Chondrocyte (in vitro differentiated cells): ENCODE data around the gene PARD3B. TPM values are rescaled to one million over a fixed set of nuclear protein-coding genes. Genes with fewer than 3 reads are reported as not detected.

ENCODE experiments used
- DNase-seq: peaks from one replicate; pipeline ENCODE4 v3.0.0; 2021; ENCODE audit warnings: mixed read lengths, low spot score
- H3K27ac Mint-ChIP-seq: one replicate; pipeline ENCODE4 v1.8.0; 2021; ENCODE audit warnings: mild to moderate bottlenecking, moderate library complexity, mixed read lengths; ENCODE audit not compliant: unreplicated experiment
- H3K27me3 Mint-ChIP-seq: 2 replicates; pipeline ENCODE4 v1.8.0; 2021; ENCODE audit warnings: low read depth, mixed read lengths
- H3K36me3 Mint-ChIP-seq: 2 replicates; pipeline ENCODE4 v1.8.0; 2021; ENCODE audit warnings: low read depth, mixed read lengths
- H3K4me1 Mint-ChIP-seq: 2 replicates; pipeline ENCODE4 v1.8.0; 2021; ENCODE audit warnings: low read depth, mild to moderate bottlenecking, mixed read lengths
- H3K4me3 Mint-ChIP-seq: one replicate; pipeline ENCODE4 v1.8.0; 2021; ENCODE audit warnings: mild to moderate bottlenecking, moderate library complexity, mixed read lengths; ENCODE audit not compliant: unreplicated experiment
- H3K9me3 Mint-ChIP-seq: 2 replicates; pipeline ENCODE4 v1.8.0; 2021; ENCODE audit warnings: low read depth, mixed read lengths
- total RNA-seq: library from RNA; stranded (reverse); gene quantifications from 3 replicates; pipeline ENCODE4 v1.2.1, GENCODE V29; 2021
- TF ChIP-seq, protein P1 (sequence below): fragments of 200-600 bp; sonication (generic); IDR thresholded peaks from 2 replicates; pipeline ENCODE4 v1.5.0; 2021; ENCODE audit warnings: antibody characterized with exemption, mild to moderate bottlenecking, moderate library complexity

The PARD3B gene
- total RNA-seq, 1 donor from 2014 or later: 24.9 TPM

DNA sequence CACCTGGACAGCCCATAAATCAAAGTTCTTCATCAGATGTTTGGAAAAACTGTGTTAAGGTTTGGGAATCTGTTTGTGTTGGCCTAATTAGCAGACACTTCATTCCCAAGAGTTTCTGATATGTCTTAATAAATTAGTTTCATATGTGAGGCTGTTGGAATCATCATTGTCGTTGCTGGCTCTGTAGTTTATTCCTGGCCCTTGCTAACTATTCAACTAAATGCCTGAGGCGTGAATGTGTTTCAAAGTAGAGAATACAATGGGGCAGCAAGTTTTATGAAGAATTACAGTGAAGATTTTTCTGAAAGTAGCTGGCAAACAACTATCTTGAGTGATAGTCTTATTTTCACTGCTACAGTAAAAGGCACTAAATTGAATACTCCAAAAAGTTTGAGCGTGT is 141.1 kb downstream of the PARD3B start:
- Mint-ChIP-seq H3K4me1 (peaks cover 18% of the 10 kb centered on the region), H3K36me3 (peaks cover 6% of the 10 kb centered on the region), H3K9me3 (no peaks in the 10 kb centered on the region), H3K27me3 (no peaks in the 10 kb centered on the region), H3K4me3 (no peak overlapping the region), H3K27ac (no peak overlapping the region)
- TF ChIP-seq, protein P1, sequence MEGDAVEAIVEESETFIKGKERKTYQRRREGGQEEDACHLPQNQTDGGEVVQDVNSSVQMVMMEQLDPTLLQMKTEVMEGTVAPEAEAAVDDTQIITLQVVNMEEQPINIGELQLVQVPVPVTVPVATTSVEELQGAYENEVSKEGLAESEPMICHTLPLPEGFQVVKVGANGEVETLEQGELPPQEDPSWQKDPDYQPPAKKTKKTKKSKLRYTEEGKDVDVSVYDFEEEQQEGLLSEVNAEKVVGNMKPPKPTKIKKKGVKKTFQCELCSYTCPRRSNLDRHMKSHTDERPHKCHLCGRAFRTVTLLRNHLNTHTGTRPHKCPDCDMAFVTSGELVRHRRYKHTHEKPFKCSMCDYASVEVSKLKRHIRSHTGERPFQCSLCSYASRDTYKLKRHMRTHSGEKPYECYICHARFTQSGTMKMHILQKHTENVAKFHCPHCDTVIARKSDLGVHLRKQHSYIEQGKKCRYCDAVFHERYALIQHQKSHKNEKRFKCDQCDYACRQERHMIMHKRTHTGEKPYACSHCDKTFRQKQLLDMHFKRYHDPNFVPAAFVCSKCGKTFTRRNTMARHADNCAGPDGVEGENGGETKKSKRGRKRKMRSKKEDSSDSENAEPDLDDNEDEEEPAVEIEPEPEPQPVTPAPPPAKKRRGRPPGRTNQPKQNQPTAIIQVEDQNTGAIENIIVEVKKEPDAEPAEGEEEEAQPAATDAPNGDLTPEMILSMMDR: no peak
- no peak for DNase-seq

DNA sequence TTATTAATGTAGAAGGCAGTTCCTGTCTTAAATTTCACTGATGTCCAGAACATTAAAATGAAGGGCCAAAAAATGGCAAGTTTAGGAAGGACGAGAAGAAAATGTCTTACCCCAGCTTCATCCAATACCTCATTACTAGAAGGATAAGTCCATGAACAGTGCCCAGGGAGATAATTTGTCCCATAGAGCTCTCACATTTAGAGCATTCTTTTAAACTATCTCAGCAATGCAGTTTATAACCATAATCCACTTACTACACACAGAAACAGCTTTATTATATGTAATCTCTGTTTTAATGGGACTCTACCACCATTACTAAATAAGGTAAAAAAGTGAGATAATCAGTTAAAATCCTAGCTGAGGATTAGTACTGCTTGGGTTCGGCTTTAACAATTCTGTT is 142.5 kb downstream of the PARD3B start:
- TF ChIP-seq, protein P1: no peak
- peaks cover 6% of the 10 kb centered on the region for H3K36me3 Mint-ChIP-seq
- no peaks in the 10 kb centered on the region for H3K27me3 Mint-ChIP-seq
- H3K4me1 Mint-ChIP-seq: peaks cover 12% of the 10 kb centered on the region
- no peaks in the 10 kb centered on the region for H3K9me3 Mint-ChIP-seq
- no peak for DNase-seq
- H3K4me3 Mint-ChIP-seq: no peak overlapping the region
- no peak overlapping the region for H3K27ac Mint-ChIP-seq

DNA sequence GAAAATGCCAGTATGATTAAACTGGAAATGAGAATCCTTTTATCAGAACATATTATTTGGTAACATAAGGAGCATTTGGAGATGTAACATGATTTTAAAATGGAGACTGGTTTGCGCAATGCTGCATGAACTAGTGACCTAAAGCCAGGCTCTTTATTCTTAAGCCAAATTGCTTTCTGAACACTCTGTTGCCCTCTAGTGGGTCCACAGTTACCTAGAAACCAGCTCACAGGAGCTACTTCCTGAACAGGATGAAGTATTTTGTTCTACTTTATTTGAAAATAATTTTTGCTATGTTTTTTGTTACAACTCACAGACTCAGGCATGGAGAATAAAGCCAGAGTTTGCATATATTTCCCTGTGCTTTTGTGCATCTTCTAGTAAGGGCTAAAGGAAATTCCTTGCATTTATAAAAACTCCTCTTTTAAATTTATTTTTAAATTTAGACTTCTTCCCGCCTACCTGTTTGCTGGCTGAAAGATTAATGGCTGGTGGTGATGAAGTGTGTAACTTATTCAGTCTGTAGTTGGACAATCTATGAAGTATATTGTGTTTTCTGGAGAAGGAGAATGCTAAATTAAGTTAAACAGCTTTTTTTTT is 146.7 kb downstream of the PARD3B start:
- H3K27ac Mint-ChIP-seq: no peak overlapping the region
- TF ChIP-seq, protein P1: peak; percentile 96
- H3K9me3 Mint-ChIP-seq: no peaks in the 10 kb centered on the region
- peaks cover 21% of the 10 kb centered on the region for H3K4me1 Mint-ChIP-seq
- peaks cover 4% of the 10 kb centered on the region for H3K36me3 Mint-ChIP-seq
- no peaks in the 10 kb centered on the region for H3K27me3 Mint-ChIP-seq
- DNase-seq: no peak
- H3K4me3 Mint-ChIP-seq: no peak overlapping the region

DNA sequence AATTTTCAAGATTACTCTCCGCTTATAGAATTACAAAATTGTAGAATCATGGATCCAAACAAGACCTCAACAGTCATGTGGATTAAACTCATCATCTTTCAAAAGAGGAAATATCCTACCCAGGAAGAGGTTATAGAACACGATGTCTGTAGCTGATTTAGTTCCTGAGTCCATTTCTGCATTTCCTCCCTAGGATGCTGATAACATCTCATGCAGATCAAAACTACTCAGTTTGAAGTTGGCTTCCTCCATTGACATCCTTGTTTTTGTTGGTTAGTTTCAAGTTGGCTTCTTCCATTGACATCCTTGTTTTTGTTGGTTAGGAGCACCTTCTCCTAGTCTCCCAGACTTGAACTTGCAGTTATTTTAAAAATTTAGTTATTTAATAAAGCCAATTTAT is 147.5 kb downstream of the PARD3B start:
- TF ChIP-seq, protein P1: no peak
- Mint-ChIP-seq H3K36me3 (peaks cover 3% of the 10 kb centered on the region), H3K27me3 (no peaks in the 10 kb centered on the region), H3K4me3 (no peak overlapping the region), H3K4me1 (peaks cover 21% of the 10 kb centered on the region), H3K27ac (no peak overlapping the region), H3K9me3 (peaks cover 2% of the 10 kb centered on the region)
- DNase-seq: no peak

DNA sequence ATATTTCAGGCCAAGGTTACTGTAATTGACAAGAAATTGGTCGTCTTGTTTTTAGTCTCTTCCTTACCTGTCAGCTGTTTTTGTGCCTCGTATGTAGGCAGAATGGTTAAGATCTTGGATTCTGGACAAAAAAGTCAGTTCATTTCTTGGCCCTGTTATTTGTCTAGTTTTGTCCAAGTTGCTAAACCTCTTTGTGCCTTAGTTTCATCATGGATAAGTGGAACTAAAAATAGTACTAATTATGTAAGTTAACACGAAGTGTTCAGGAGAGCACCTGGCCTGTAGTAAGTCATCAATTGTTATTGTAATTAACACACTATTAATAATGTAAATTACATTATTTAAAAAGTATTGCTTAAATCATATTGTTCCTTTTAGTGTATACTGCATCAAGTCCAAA is 148.0 kb downstream of the PARD3B start:
- peaks cover 2% of the 10 kb centered on the region for H3K9me3 Mint-ChIP-seq
- H3K27ac Mint-ChIP-seq: no peak overlapping the region
- DNase-seq: no peak
- H3K36me3 Mint-ChIP-seq: peaks cover 3% of the 10 kb centered on the region
- TF ChIP-seq, protein P1: no peak
- H3K4me3 Mint-ChIP-seq: no peak overlapping the region
- H3K27me3 Mint-ChIP-seq: no peaks in the 10 kb centered on the region
- H3K4me1 Mint-ChIP-seq: peaks cover 21% of the 10 kb centered on the region
